ENCODE data around the gene IPO7.

GRCh38 chr11:9397746-9398680 lies 13.6 kb downstream of the IPO7 start:
- TF ChIP-seq CTCF (conservative IDR thresholded peaks at IDR 0.05; ENCODE audit: low read depth, low read length) (no peak), EZH2 (IDR thresholded peaks at IDR 0.05; ENCODE audit: low read length, unreplicated experiment) (no peak)

Measured in PC-3 (cell line).